Measurements from ENCODE around the gene PCNX1. TPM values are rescaled to one million over a fixed set of nuclear protein-coding genes. Genes with fewer than 3 reads are reported as not detected.

The PCNX1 gene
- total and polyA plus RNA-seq, 9 of the 15 experiments (the other 6 are each of a cell fraction or from before 2014, with no cell fraction given) = 0.30 to 4.5 (median 2.3) TPM

- TF ChIP-seq ELF1 (tag; IDR thresholded peaks at IDR 0.05) (no peak), ZNF780A (CRISPR knock-in tag; IDR thresholded peaks at IDR 0.05) (no peak)
These were observed 234.6 kb downstream of the PCNX1 start (continued) for GRCh38 chr14:71141701-71142374.

- no peak for DNase-seq (ENCODE audit: extremely low read depth in 1 of 4, low spot score in 3 of 4)
- Histone ChIP-seq H3K4me1 (replicated peaks in 1 of 2; ENCODE audit: control insufficient read depth in 2 of 2, insufficient read depth in 2 of 2, low read length in 2 of 2) (peaks cover 0 to 12% of the 10 kb centered on the region in 2 experiments; a peak in 4 of 5 replicates), H3K79me2 (ENCODE audit: control insufficient read depth, insufficient read depth, low read length) (no peaks in the 10 kb centered on the region), H4K20me1 (replicated peaks; ENCODE audit: control insufficient read depth, insufficient read depth, low read length) (no peaks in the 10 kb centered on the region), H3K9ac (ENCODE audit: insufficient read depth in 1 of 2, low read depth in 2 of 2, low read length in 2 of 2) (no peak overlapping the region), H3K4me2 (ENCODE audit: insufficient read depth, low read length) (no peak overlapping the region), H3K27ac (ENCODE audit: extremely low read depth, low read depth, low read length) (no peak overlapping the region), H3K27me3 (ENCODE audit: control insufficient read depth in 2 of 2, insufficient read depth in 2 of 2, low read length in 2 of 2) (no peaks in the 10 kb centered on the region), H3K9me3 (replicated peaks; ENCODE audit: control insufficient read depth, insufficient read depth, low read depth, low read length) (no peaks in the 10 kb centered on the region), H2AFZ (ENCODE audit: low read depth, low read length) (no peak overlapping the region), H3K4me3 (no peak overlapping the region), H3K9me1 (ENCODE audit: control insufficient read depth, insufficient read depth, low read length) (no peaks in the 10 kb centered on the region), H3K36me3 (ENCODE audit: control insufficient read depth, insufficient read depth, low read length) (no peaks in the 10 kb centered on the region)
- BruUV-seq (replicated peaks) = no TSS peak
- intact Hi-C loops (cut with micrococcal nuclease) = loop anchor here (5.0 kb wide), 1 partner anchor 610 kb away; no protein-coding TSS in a partner anchor
- in situ Hi-C loops (cut with MboI) = no loop called here
- ATAC-seq = no peak
- WGBS (ENCODE audit: insufficient coverage, low coverage, missing lambda C conversion rate) = 12% methylated on average over 3 of the region's 3 CpGs
- ChIA-PET CTCF (ENCODE audit: low intra/inter-chr PET ratio) (no interaction called here), POLR2A (interaction anchor here (0.8 kb wide), 1 partner anchor 10 kb away, joined by 3 read pairs; no protein-coding TSS in a partner anchor)
- no peak for FAIRE-seq
- no peak for TF ChIP-seq SRSF7 (optimal IDR thresholded peaks at IDR 0.05; ENCODE audit: low read depth, low read length)
- TF ChIP-seq RFX1 (IDR thresholded peaks at IDR 0.05) = no peak
- TF ChIP-seq MCM3 (IDR thresholded peaks at IDR 0.05) = no peak
- no peak for TF ChIP-seq TSC22D4 (tag; IDR thresholded peaks at IDR 0.05)
- no peak for TF ChIP-seq HIVEP1 (CRISPR knock-in tag; IDR thresholded peaks at IDR 0.05)
- no peak for TF ChIP-seq BRD4 (IDR thresholded peaks at IDR 0.05)
- TF ChIP-seq ELK1 (CRISPR knock-in tag; IDR thresholded peaks at IDR 0.05) = no peak
- TF ChIP-seq FOXA1 (IDR thresholded peaks at IDR 0.05; ENCODE audit: borderline replicate concordance) = no peak
- no peak for TF ChIP-seq GMEB1 (CRISPR knock-in tag; IDR thresholded peaks at IDR 0.05)
- no peak for TF ChIP-seq POU5F1 (IDR thresholded peaks at IDR 0.05; ENCODE audit: borderline replicate concordance, low read depth, low read length, partially characterized antibody)
- TF ChIP-seq PURB (CRISPR knock-in tag; IDR thresholded peaks at IDR 0.05; ENCODE audit: low read depth) = no peak
- TF ChIP-seq HDAC8 (tag; IDR thresholded peaks at IDR 0.05) = no peak
- TF ChIP-seq KLF13 (tag; IDR thresholded peaks at IDR 0.05; ENCODE audit: borderline replicate concordance, low read depth) = no peak
- no peak for TF ChIP-seq PCBP1 (IDR thresholded peaks at IDR 0.05; ENCODE audit: low read depth, low read length, poor library complexity, severe bottlenecking)
These were observed 235.2 kb downstream of the PCNX1 start for GRCh38 chr14:71142375-71143038.
